Kidney epithelial cell (primary cell): Measurements from ENCODE around the gene LMNB1. TPM values are rescaled to one million over a fixed set of nuclear protein-coding genes. Genes with fewer than 3 reads are reported as not detected.

ENCODE experiments used
- DNase-seq: peaks from one replicate; pipeline ENCODE4 v3.0.0-alpha.2; 2010; ENCODE audit warnings: low read depth
- H3K27me3 ChIP-seq: 2 replicates; pipeline ENCODE4 v1.6.0; 2011; ENCODE audit warnings: low read length; ENCODE audit not compliant: control insufficient read depth, insufficient read depth
- H3K36me3 ChIP-seq: 2 replicates; pipeline ENCODE4 v1.5.1; 2011; ENCODE audit warnings: low read length; ENCODE audit not compliant: control insufficient read depth, insufficient read depth
- H3K4me3 ChIP-seq: 2 replicates; pipeline ENCODE4 v1.5.1; 2011; ENCODE audit warnings: low read depth, mild to moderate bottlenecking, control low read depth, low read length
- CTCF ChIP-seq: IDR thresholded peaks from 2 replicates; pipeline ENCODE4 v1.5.1; 2011; ENCODE audit warnings: mild to moderate bottlenecking, moderate library complexity, low read length, control low read depth, inconsistent platforms; ENCODE audit not compliant: insufficient read depth, poor library complexity, severe bottlenecking
- total RNA-seq: library from RNA; depleted of rRNA; stranded (reverse); fragments of >200 nt; gene quantifications from 2 replicates; pipeline ENCODE4 v1.2.3, GENCODE V29; 2015

The LMNB1 gene
- total RNA-seq, 1 donor from 2014 or later: 39.1 TPM

GRCh38 chr5:126814721-126815404 lies 37.9 kb downstream of the LMNB1 start:
- Histone ChIP-seq H3K27me3 (no peaks in the 10 kb centered on the region), H3K36me3 (peaks cover 4% of the 10 kb centered on the region), H3K4me3 (no peak overlapping the region)
- no peak for DNase-seq
- no peak for TF ChIP-seq CTCF

GRCh38 chr5:126816649-126817048 lies 39.7 kb downstream of the LMNB1 start:
- Histone ChIP-seq H3K4me3 (no peak overlapping the region), H3K27me3 (no peaks in the 10 kb centered on the region), H3K36me3 (peaks cover 4% of the 10 kb centered on the region)
- no peak for DNase-seq
- no peak for TF ChIP-seq CTCF

DNA sequence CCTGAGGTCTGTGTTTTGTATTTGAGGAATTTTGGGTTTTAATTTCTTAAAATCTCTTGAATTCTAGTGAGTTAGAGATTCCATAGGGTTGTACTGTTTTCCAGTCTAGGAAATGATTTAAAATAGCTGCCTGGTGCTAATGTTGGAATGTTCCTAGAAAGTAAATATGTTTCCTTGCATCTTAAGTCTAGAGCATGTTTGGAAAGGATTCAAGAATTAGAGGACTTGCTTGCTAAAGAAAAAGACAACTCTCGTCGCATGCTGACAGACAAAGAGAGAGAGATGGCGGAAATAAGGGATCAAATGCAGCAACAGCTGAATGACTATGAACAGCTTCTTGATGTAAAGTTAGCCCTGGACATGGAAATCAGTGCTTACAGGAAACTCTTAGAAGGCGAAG lies 41.8 kb downstream of the LMNB1 start:
- Histone ChIP-seq H3K27me3 (no peaks in the 10 kb centered on the region), H3K36me3 (peaks cover 2% of the 10 kb centered on the region), H3K4me3 (no peak overlapping the region)
- no peak for TF ChIP-seq CTCF
- DNase-seq: no peak

GRCh38 chr5:126819253-126819652 lies 42.3 kb downstream of the LMNB1 start:
- H3K27me3 ChIP-seq: no peaks in the 10 kb centered on the region
- peaks cover 2% of the 10 kb centered on the region for H3K36me3 ChIP-seq
- no peak for TF ChIP-seq CTCF
- no peak overlapping the region for H3K4me3 ChIP-seq
- no peak for DNase-seq

DNA sequence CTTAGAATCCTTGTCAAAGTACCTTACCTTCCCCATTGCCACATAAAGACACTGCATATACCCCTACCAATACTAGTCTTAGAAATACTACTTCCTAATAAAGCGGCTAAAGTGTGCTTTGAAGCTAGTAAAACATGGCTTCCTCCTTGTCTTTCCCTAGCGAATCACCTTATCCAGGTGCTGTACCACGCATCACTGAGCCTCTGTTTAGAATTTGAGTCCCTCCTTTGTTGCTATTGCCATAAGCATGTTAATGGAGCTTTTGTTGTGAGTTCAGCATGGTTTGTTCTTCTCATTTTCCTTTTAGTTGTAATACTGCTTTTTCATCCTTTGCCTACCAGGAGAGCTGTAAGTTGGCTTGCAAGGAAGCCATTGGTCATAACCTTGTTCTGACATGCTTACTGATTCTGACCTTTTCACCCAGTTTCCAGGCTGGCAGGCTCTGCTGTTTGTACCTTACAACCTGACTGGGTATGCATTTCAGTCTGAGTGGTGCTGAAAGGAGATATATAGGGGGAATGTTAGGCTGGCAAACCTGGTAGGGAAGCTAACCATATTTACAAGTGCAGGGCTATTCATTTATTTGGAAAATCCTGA lies 49.8 kb downstream of the LMNB1 start:
- no peak for TF ChIP-seq CTCF
- DNase-seq: no peak
- H3K27me3 ChIP-seq: no peaks in the 10 kb centered on the region
- no peak overlapping the region for H3K4me3 ChIP-seq
- H3K36me3 ChIP-seq: no peaks in the 10 kb centered on the region

DNA sequence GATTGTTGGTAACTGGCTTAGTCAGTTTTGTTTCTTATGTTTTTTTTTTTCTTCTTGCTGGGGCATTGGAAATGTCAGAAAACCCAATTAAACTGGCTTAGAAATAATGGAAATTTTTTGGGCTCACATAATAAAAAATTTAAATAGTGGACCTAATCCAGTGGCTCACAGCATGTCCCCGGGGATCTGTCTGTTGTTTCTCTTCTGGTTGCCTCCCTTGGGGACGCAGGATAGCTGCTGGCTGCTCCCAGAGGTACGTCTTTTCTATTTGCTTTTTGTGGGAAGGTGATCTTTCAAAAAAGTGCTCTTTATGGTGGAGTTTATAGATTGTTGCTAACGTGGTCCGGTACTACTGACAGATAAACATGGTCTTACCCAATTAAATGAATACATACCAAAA lies 52.2 kb downstream of the LMNB1 start:
- Histone ChIP-seq H3K27me3 (no peaks in the 10 kb centered on the region), H3K4me3 (no peak overlapping the region), H3K36me3 (no peaks in the 10 kb centered on the region)
- no peak for DNase-seq
- TF ChIP-seq CTCF: no peak
